ENCODE results near the gene CDKAL1. TPM values are rescaled to one million over a fixed set of nuclear protein-coding genes. Genes with fewer than 3 reads are reported as not detected.
A peak's percentile ranks its signal among the peaks of the same experiment; 100 is the strongest.
"Not testable (repeated sequence)": the region's sequence is repeated elsewhere in the genome, so short reads cannot be mapped to it uniquely, and the experiment has no call there.

CDKAL1 gene
- total RNA-seq, 2 donors from 2014 or later, result 23.5 to 26.4 TPM

DNA sequence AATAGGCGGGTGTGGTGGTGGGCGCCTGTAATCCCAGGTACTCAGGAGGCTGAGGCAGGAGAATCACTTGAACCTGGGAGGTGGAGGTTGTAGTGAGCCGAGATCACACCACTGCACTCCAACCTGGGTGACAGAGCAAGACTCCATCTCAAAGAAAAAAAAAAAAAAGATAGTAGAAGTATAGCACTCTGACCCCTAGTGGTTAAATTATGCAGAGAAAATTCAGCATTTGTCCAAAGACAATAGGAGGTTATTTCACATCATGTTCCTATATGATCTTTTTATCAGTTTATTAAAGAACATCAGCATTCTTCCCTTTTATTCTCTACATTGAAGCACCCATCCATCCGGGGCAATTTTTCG, 5.2 kb upstream of the CDKAL1 start:
- H3K27me3 ChIP-seq (ENCODE audit: control insufficient read depth, insufficient read depth, low read length, poor library complexity, severe bottlenecking); H3K4me3 Mint-ChIP-seq; H3K36me3 ChIP-seq (ENCODE audit: control insufficient read depth, insufficient read depth, low read length); H3K4me1 Mint-ChIP-seq; H3K9me3 Mint-ChIP-seq; H3K4me3 ChIP-seq (ENCODE audit: low read length); H3K27ac ChIP-seq (ENCODE audit: low read depth, low read length); H3K36me3 Mint-ChIP-seq (ENCODE audit: low read depth); H3K27me3 Mint-ChIP-seq (ENCODE audit: insufficient read depth); DNase-seq; H3K4me1 ChIP-seq (ENCODE audit: control insufficient read depth, insufficient read depth, low read length); H3K9ac ChIP-seq (ENCODE audit: extremely low read depth, low read length, poor library complexity, severe bottlenecking); H3K9me3 ChIP-seq (ENCODE audit: control insufficient read depth, low read length): not testable (repeated sequence)
- peak overlapping the region; percentile 75 for H3K27ac Mint-ChIP-seq
- WGBS, 2 experiments (ENCODE audit: insufficient coverage in 1 of 2, insufficient read length in 1 of 2), result 32 to 48% methylated on average over 2 of the region's 5 CpGs
- TF ChIP-seq, protein P1, sequence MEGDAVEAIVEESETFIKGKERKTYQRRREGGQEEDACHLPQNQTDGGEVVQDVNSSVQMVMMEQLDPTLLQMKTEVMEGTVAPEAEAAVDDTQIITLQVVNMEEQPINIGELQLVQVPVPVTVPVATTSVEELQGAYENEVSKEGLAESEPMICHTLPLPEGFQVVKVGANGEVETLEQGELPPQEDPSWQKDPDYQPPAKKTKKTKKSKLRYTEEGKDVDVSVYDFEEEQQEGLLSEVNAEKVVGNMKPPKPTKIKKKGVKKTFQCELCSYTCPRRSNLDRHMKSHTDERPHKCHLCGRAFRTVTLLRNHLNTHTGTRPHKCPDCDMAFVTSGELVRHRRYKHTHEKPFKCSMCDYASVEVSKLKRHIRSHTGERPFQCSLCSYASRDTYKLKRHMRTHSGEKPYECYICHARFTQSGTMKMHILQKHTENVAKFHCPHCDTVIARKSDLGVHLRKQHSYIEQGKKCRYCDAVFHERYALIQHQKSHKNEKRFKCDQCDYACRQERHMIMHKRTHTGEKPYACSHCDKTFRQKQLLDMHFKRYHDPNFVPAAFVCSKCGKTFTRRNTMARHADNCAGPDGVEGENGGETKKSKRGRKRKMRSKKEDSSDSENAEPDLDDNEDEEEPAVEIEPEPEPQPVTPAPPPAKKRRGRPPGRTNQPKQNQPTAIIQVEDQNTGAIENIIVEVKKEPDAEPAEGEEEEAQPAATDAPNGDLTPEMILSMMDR (conservative IDR thresholded peaks at IDR 0.05), result peak; percentile 75

- H3K27ac Mint-ChIP-seq, result no peak overlapping the region
- no peaks in the 10 kb centered on the region for H3K9me3 Mint-ChIP-seq
- H3K4me1 Mint-ChIP-seq, result peaks cover 6% of the 10 kb centered on the region
- TF ChIP-seq, protein P1 (conservative IDR thresholded peaks at IDR 0.05), result no peak
- no peak overlapping the region for H3K27ac ChIP-seq (ENCODE audit: low read depth, low read length)
- peaks cover 7% of the 10 kb centered on the region for H3K36me3 ChIP-seq (ENCODE audit: control insufficient read depth, insufficient read depth, low read length)
- H3K36me3 Mint-ChIP-seq (ENCODE audit: low read depth), result peaks cover 2% of the 10 kb centered on the region
- no peaks in the 10 kb centered on the region for H3K27me3 Mint-ChIP-seq (ENCODE audit: insufficient read depth)
- no peak overlapping the region for H3K4me3 Mint-ChIP-seq
- 97 to 100% methylated on average over 1 of the region's 1 CpG for WGBS, 2 experiments (ENCODE audit: insufficient coverage in 1 of 2, insufficient read length in 1 of 2)
- no peak overlapping the region for H3K4me3 ChIP-seq (ENCODE audit: low read length)
- no peaks in the 10 kb centered on the region for H3K27me3 ChIP-seq (ENCODE audit: control insufficient read depth, insufficient read depth, low read length, poor library complexity, severe bottlenecking)
- no peaks in the 10 kb centered on the region for H3K4me1 ChIP-seq (ENCODE audit: control insufficient read depth, insufficient read depth, low read length)
- no peaks in the 10 kb centered on the region for H3K9me3 ChIP-seq (ENCODE audit: control insufficient read depth, low read length)
- no peak for DNase-seq
- no peak overlapping the region for H3K9ac ChIP-seq (ENCODE audit: extremely low read depth, low read length, poor library complexity, severe bottlenecking)
These were observed 1.4 kb upstream of the CDKAL1 start for GRCh38 chr6:20532881-20533280.

GRCh38 chr6:20533746-20534294, 437 bp upstream of the CDKAL1 start:
- peaks cover 2% of the 10 kb centered on the region for H3K36me3 Mint-ChIP-seq (ENCODE audit: low read depth)
- Histone ChIP-seq H3K27ac (ENCODE audit: low read depth, low read length) (no peak overlapping the region), H3K36me3 (ENCODE audit: control insufficient read depth, insufficient read depth, low read length) (peaks cover 7% of the 10 kb centered on the region), H3K27me3 (ENCODE audit: control insufficient read depth, insufficient read depth, low read length, poor library complexity, severe bottlenecking) (no peaks in the 10 kb centered on the region), H3K9me3 (ENCODE audit: control insufficient read depth, low read length) (no peaks in the 10 kb centered on the region), H3K9ac (ENCODE audit: extremely low read depth, low read length, poor library complexity, severe bottlenecking) (peak overlapping the region; percentile 65), H3K4me1 (ENCODE audit: control insufficient read depth, insufficient read depth, low read length) (no peaks in the 10 kb centered on the region), H3K4me3 (ENCODE audit: low read length) (peak overlapping the region; percentile 95)
- H3K4me1 Mint-ChIP-seq, result peaks cover 15% of the 10 kb centered on the region
- H3K27me3 Mint-ChIP-seq (ENCODE audit: insufficient read depth), result no peaks in the 10 kb centered on the region
- no peaks in the 10 kb centered on the region for H3K9me3 Mint-ChIP-seq
- TF ChIP-seq, protein P1 (conservative IDR thresholded peaks at IDR 0.05), result no peak
- H3K4me3 Mint-ChIP-seq, result peak overlapping the region; percentile 96
- DNase-seq, result no peak
- H3K27ac Mint-ChIP-seq, result peak overlapping the region; percentile 99
- WGBS, 2 experiments (ENCODE audit: insufficient coverage in 1 of 2, insufficient read length in 1 of 2), result 54% methylated on average over 6 of the region's 6 CpGs; no CpG with 5 or more reads in 1 of the 2 experiments

All from endodermal cell (in vitro differentiated cells).